GM23338 (cell line): Measurements from ENCODE around the gene RNF151.

Source experiments
- CREB1 ChIP-seq: fragments of 250-450 bp; sonication (Bioruptor Pico); IDR thresholded peaks from 2 replicates; pipeline ENCODE4 v1.5.0; 2020; ENCODE audit warnings: low read depth, mild to moderate bottlenecking, moderate library complexity
- CTCF ChIP-seq, 2 experiments: fragments of 200-600 bp in 1 of 2; sonication (generic) in 1 of 2; conservative IDR thresholded peaks; 2 replicates each; pipeline versions ENCODE4 v1.5.1 to v1.6.1; 2016 to 2017; ENCODE audit warnings: antibody characterized with exemption in 2 of 2, low read depth in 2 of 2, mild to moderate bottlenecking in 2 of 2, moderate library complexity in 1 of 2
- ETS1 ChIP-seq: IDR thresholded peaks from 2 replicates; pipeline ENCODE4 v1.6.1; 2016; ENCODE audit warnings: antibody characterized with exemption
- EZH2 ChIP-seq: fragments of 200-600 bp; sonication (generic); IDR thresholded peaks from one replicate; pipeline ENCODE4 v1.8.0; 2017; ENCODE audit warnings: antibody characterized with exemption, mild to moderate bottlenecking, low read depth; ENCODE audit not compliant: unreplicated experiment
- EZH2phosphoT487 ChIP-seq: fragments of 200-600 bp; sonication (generic); IDR thresholded peaks from one replicate; pipeline ENCODE4 v1.8.1; 2018; ENCODE audit warnings: antibody characterized with exemption; ENCODE audit not compliant: unreplicated experiment
- JUNB ChIP-seq: IDR thresholded peaks from one replicate; pipeline ENCODE4 v1.6.1; 2016; ENCODE audit warnings: antibody characterized with exemption; ENCODE audit not compliant: unreplicated experiment
- NANOG ChIP-seq: IDR thresholded peaks from 2 replicates; pipeline ENCODE4 v1.6.1; 2016; ENCODE audit warnings: antibody characterized with exemption, borderline replicate concordance
- POLR2AphosphoS5 ChIP-seq: IDR thresholded peaks from 2 replicates; pipeline ENCODE4 v1.6.1; 2016; ENCODE audit warnings: antibody characterized with exemption, low read depth
- REST ChIP-seq: IDR thresholded peaks from one replicate; pipeline ENCODE4 v1.6.1; 2018; ENCODE audit warnings: antibody characterized with exemption; ENCODE audit not compliant: unreplicated experiment
- STAT1 ChIP-seq: IDR thresholded peaks from one replicate; pipeline ENCODE4 v1.6.1; 2016; ENCODE audit warnings: antibody characterized with exemption; ENCODE audit not compliant: unreplicated experiment
- ZNF114 ChIP-seq: fragments of 250-450 bp; sonication (Bioruptor Pico); IDR thresholded peaks from 2 replicates; pipeline ENCODE4 v1.5.0; 2020; ENCODE audit warnings: mild to moderate bottlenecking, moderate library complexity
- ZNF331 ChIP-seq: fragments of 250-450 bp; sonication (Bioruptor Pico); IDR thresholded peaks from 2 replicates; pipeline ENCODE4 v1.5.0; 2020; ENCODE audit warnings: low read depth, mild to moderate bottlenecking, moderate library complexity
- ZNF462 ChIP-seq: fragments of 250-450 bp; sonication (Bioruptor Pico); IDR thresholded peaks from 2 replicates; pipeline ENCODE4 v1.5.0; 2020; ENCODE audit warnings: mild to moderate bottlenecking, moderate library complexity

GRCh38 chr16:2004795-2005517 lies 38.3 kb downstream of the RNF151 start:
- no peak for TF ChIP-seq CTCF (conservative IDR thresholded peaks at IDR 0.05; ENCODE audit: low read depth in 2 of 2)
- no peak for TF ChIP-seq EZH2
- no peak for TF ChIP-seq JUNB
- TF ChIP-seq POLR2AphosphoS5, result no peak
- no peak for TF ChIP-seq CREB1 (CRISPR knock-in tag)
- TF ChIP-seq ZNF331 (CRISPR knock-in tag), result no peak
- TF ChIP-seq EZH2phosphoT487, result no peak
- no peak for TF ChIP-seq REST
- no peak for TF ChIP-seq NANOG
- no peak for TF ChIP-seq ZNF462 (CRISPR knock-in tag)
- TF ChIP-seq ETS1, result no peak
- TF ChIP-seq ZNF114, result no peak
- TF ChIP-seq STAT1, result no peak
